Endothelial cell of umbilical vein (primary cell): ENCODE results near the gene BLTP1. TPM values are rescaled to one million over a fixed set of nuclear protein-coding genes. Genes with fewer than 3 reads are reported as not detected.

Experiments
- BruUV-seq: library from RNA; stranded (reverse); fragments of 400-500 nt; replicated peaks from 2 replicates; lab custom pipeline; 2021; lab: Mats Ljungman, UMichigan
- CTCF ChIA-PET: fragments of 300-600, 350-600 bp; sonication (Branson Sonifier 250); formaldehyde crosslinking; loops from one replicate; lab custom pipeline; 2021; ENCODE audit warnings: antibody characterized with exemption, inconsistent platforms; lab: Charles Lee
- POLR2A ChIA-PET: fragments of 300-600, 350-600 bp; sonication (Branson Sonifier 250); formaldehyde crosslinking; loops from one replicate; lab custom pipeline; 2021; ENCODE audit warnings: antibody characterized with exemption, inconsistent platforms; lab: Charles Lee
- DNase-seq: peaks from one replicate; pipeline ENCODE4 v3.0.0-alpha.2; 2011; ENCODE audit warnings: low read depth, low spot score
- FAIRE-seq: peaks from 2 replicates; lab custom pipeline; 2011; peaks lifted over from hg19 to GRCh38; lab: Jason Lieb, UNC
- H2AFZ ChIP-seq: 2 replicates; pipeline ENCODE4 v1.6.0; 2012; ENCODE audit warnings: low read depth, low read length, control low read depth, inconsistent platforms
- H3K27ac ChIP-seq: 2 replicates; pipeline ENCODE4 v1.5.1; 2011; ENCODE audit warnings: low read depth, mild to moderate bottlenecking, control low read depth, low read length, moderate library complexity; ENCODE audit not compliant: insufficient read depth
- H3K27me3 ChIP-seq, 2 experiments: 2 replicates each; pipeline versions ENCODE4 v1.6.0 to v1.6.1; 2011; ENCODE audit warnings: low read length in 2 of 2, mixed read lengths in 1 of 2; ENCODE audit not compliant: control insufficient read depth in 2 of 2, insufficient read depth in 2 of 2
- H3K36me3 ChIP-seq, 2 experiments: 2 replicates in 1 of 2; 3 replicates in 1 of 2; pipeline ENCODE4 v1.5.1; 2011; ENCODE audit warnings: low read length in 2 of 2, mild to moderate bottlenecking in 1 of 2, moderate library complexity in 1 of 2; ENCODE audit not compliant: control insufficient read depth in 2 of 2, insufficient read depth in 2 of 2; ENCODE audit errors: extremely low read depth in 1 of 2
- H3K4me1 ChIP-seq: 3 replicates; pipeline ENCODE4 v1.5.1; 2011; ENCODE audit warnings: mild to moderate bottlenecking, low read length; ENCODE audit not compliant: control insufficient read depth, insufficient read depth; ENCODE audit errors: extremely low read depth
- H3K4me2 ChIP-seq: 2 replicates; pipeline ENCODE4 v1.6.1; 2011; ENCODE audit warnings: low read length, control low read depth, mixed read lengths; ENCODE audit not compliant: insufficient read depth
- H3K4me3 ChIP-seq, 3 experiments: fragments of 200-600 bp in 1 of 3; sonication (generic), shearing (Covaris generic) in 1 of 3; replicated peaks in 1 of 3; 2 replicates each; pipeline ENCODE4 v1.5.1; 2011 to 2016; ENCODE audit warnings: control low read depth in 3 of 3, low read length in 3 of 3, mild to moderate bottlenecking in 2 of 3, inconsistent platforms in 1 of 3, low read depth in 1 of 3, moderate library complexity in 1 of 3; ENCODE audit not compliant: insufficient read depth in 1 of 3
- H3K79me2 ChIP-seq: 2 replicates; pipeline ENCODE4 v1.6.0; 2012; ENCODE audit warnings: low read length, inconsistent platforms; ENCODE audit not compliant: control insufficient read depth, insufficient read depth
- H3K9ac ChIP-seq: replicated peaks from 2 replicates; pipeline ENCODE3; 2011; ENCODE audit warnings: low read length, control low read depth; ENCODE audit not compliant: insufficient read depth; ENCODE audit errors: extremely low read depth
- H3K9me1 ChIP-seq: replicated peaks from 3 replicates; pipeline ENCODE4 v1.6.0; 2011; ENCODE audit warnings: mild to moderate bottlenecking, low read length; ENCODE audit not compliant: control insufficient read depth, insufficient read depth; ENCODE audit errors: extremely low read depth
- H3K9me3 ChIP-seq: replicated peaks from 2 replicates; pipeline ENCODE4 v1.5.1; 2012; ENCODE audit warnings: low read length, inconsistent platforms; ENCODE audit not compliant: control insufficient read depth, insufficient read depth
- H4K20me1 ChIP-seq: replicated peaks from 2 replicates; pipeline ENCODE3; 2011; ENCODE audit warnings: mild to moderate bottlenecking, low read length; ENCODE audit not compliant: control insufficient read depth, insufficient read depth; ENCODE audit errors: extremely low read depth
- CTCF ChIP-seq, 2 donors: IDR thresholded peaks; 1 replicate in 1 of 2; 2 replicates in 1 of 2; pipeline ENCODE4 v1.5.1; 2011; ENCODE audit warnings: low read length in 2 of 2, mild to moderate bottlenecking in 2 of 2, moderate library complexity in 2 of 2, control low read depth in 1 of 2, inconsistent platforms in 1 of 2, low read depth in 1 of 2; ENCODE audit not compliant: insufficient read depth in 1 of 2; ENCODE audit errors: extremely low read depth in 1 of 2
- EZH2 ChIP-seq: IDR thresholded peaks from 2 replicates; pipeline ENCODE4 v1.6.1; 2012; ENCODE audit warnings: borderline replicate concordance, low read depth, mild to moderate bottlenecking, moderate library complexity, low read length, inconsistent platforms; ENCODE audit not compliant: severe bottlenecking
- FOS ChIP-seq: IDR thresholded peaks from 2 replicates; pipeline ENCODE4 v1.6.1; 2011; ENCODE audit warnings: mild to moderate bottlenecking, low read length, moderate library complexity, borderline replicate concordance; ENCODE audit not compliant: insufficient read depth
- GATA2 ChIP-seq: IDR thresholded peaks from 2 replicates; pipeline ENCODE4 v1.7.0; 2011; ENCODE audit warnings: low read depth, mild to moderate bottlenecking, moderate library complexity, mixed read lengths, low read length; ENCODE audit not compliant: insufficient read length, insufficient read depth
- JUN ChIP-seq: IDR thresholded peaks from 2 replicates; pipeline ENCODE4 v1.6.1; 2011; ENCODE audit warnings: borderline replicate concordance, low read depth; ENCODE audit not compliant: insufficient read length, insufficient read depth
- MYC ChIP-seq: IDR thresholded peaks from one replicate; pipeline ENCODE4 v1.6.1; 2011; ENCODE audit warnings: mild to moderate bottlenecking, low read depth, low read length
- POLR2A ChIP-seq: IDR thresholded peaks from 2 replicates; pipeline ENCODE4 v1.6.1; 2012; ENCODE audit warnings: low read depth, mild to moderate bottlenecking, control low read depth, low read length
- POLR2AphosphoS5 ChIP-seq: IDR thresholded peaks from 2 replicates; pipeline ENCODE4 v1.6.1; 2012; ENCODE audit warnings: low read depth, mild to moderate bottlenecking, control low read depth, low read length, moderate library complexity; ENCODE audit not compliant: insufficient read depth
- dilution Hi-C: fragments of 300-500 bp; cut with MboI; formaldehyde crosslinking; loops from one replicate; pipeline ENCODE4 v1.15.0; 2019; ENCODE audit warnings: low sequenced_read_pairs; ENCODE audit not compliant: extremely low pct_ligation_motif_present
- intact Hi-C: fragments of 100-400 bp; cut with micrococcal nuclease; formaldehyde crosslinking; loops from one replicate; pipeline ENCODE4 v1.10.0; 2022
- polyA plus RNA-seq, 4 experiments: library from polyadenylated mRNA; depleted of rRNA in 3 of 4; stranded (reverse) in 3 of 4; unstranded in 1 of 4; fragments of >200 nt; gene quantifications; 2 replicates each; pipeline versions ENCODE4 v1.2.1 to v1.2.3, GENCODE V29; 2011 to 2012; ENCODE audit warnings: missing spikeins in 1 of 4
- total RNA-seq: library from RNA; stranded (reverse); gene quantifications from 2 replicates; pipeline ENCODE4 v1.2.3, GENCODE V29; 2021
- TF ChIP-seq, protein P1 (sequence below): IDR thresholded peaks from 2 replicates; pipeline ENCODE4 v1.6.1; 2011; ENCODE audit not compliant: insufficient read depth, insufficient read length

Gene BLTP1
- total and polyA plus RNA-seq, 2 donors (not counting 3 experiments of a cell fraction or from before 2014, with no cell fraction given): 14.7 to 47.1 TPM

GRCh38 chr4:122152711-122153226 lies 638 bp downstream of the BLTP1 start:
- ChIA-PET POLR2A (no interaction called here), CTCF (no interaction called here)
- Histone ChIP-seq H3K27ac (peak overlapping the region; percentile 50), H3K9me3 (no peaks in the 10 kb centered on the region), H3K9ac (peak overlapping the region; percentile 84), H2AFZ (peak overlapping the region; percentile 90), H3K79me2 (peaks cover 20% of the 10 kb centered on the region), H3K4me3 (peak overlapping the region; percentile 52 to 79 (median 73)), H3K36me3 (peaks cover 0 to 2% of the 10 kb centered on the region in 2 experiments), H3K27me3 (no peaks in the 10 kb centered on the region), H3K9me1 (no peaks in the 10 kb centered on the region), H3K4me1 (peaks cover 6% of the 10 kb centered on the region), H4K20me1 (no peaks in the 10 kb centered on the region), H3K4me2 (peak overlapping the region; percentile 82)
- TF ChIP-seq POLR2A (no peak), EZH2 (no peak), JUN (no peak), CTCF (IDR thresholded peaks at IDR 0.05; ENCODE audit: extremely low read depth in 1 of 2, insufficient read depth in 1 of 2, low read depth in 1 of 2, low read length in 2 of 2) (no peak), GATA2 (no peak), POLR2AphosphoS5 (no peak), MYC (no peak), FOS (no peak)
- TF ChIP-seq, protein P1, sequence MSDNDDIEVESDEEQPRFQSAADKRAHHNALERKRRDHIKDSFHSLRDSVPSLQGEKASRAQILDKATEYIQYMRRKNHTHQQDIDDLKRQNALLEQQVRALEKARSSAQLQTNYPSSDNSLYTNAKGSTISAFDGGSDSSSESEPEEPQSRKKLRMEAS: no peak
- DNase-seq (peak; percentile 50), FAIRE-seq (no peak)
- TSS peak; percentile 39 for BruUV-seq
- dilution Hi-C loops (no loop called here), intact Hi-C loops (loop anchor here (5.0 kb wide), 2 partner anchors 200 to 425 kb away; partner anchors contain the start of gene TRPC3)
